GM12874 (cell line): Measurements from ENCODE around the gene NEK6.

ENCODE experiments used
- CTCF ChIP-seq: IDR thresholded peaks from 2 replicates; pipeline ENCODE4 v1.5.1; 2011; ENCODE audit warnings: low read depth, mild to moderate bottlenecking, control low read depth, low read length, moderate library complexity; ENCODE audit not compliant: insufficient read depth

Gene NEK6

GRCh38 chr9:124251605-124252378 lies 6.0 kb upstream of the NEK6 start:
- no peak for TF ChIP-seq CTCF

GRCh38 chr9:124254261-124254682 lies 3.5 kb upstream of the NEK6 start:
- no peak for TF ChIP-seq CTCF

GRCh38 chr9:124255222-124255621 lies 2.5 kb upstream of the NEK6 start:
- TF ChIP-seq CTCF, result no peak

- TF ChIP-seq CTCF, result no peak
Observed at GRCh38 chr9:124256517-124257069, 1.2 kb upstream of the NEK6 start.

- no peak for TF ChIP-seq CTCF
Observed at GRCh38 chr9:124257070-124257843, 492 bp upstream of the NEK6 start.

- no peak for TF ChIP-seq CTCF
Observed at GRCh38 chr9:124258607-124259157, 933 bp downstream of the NEK6 start.

- no peak for TF ChIP-seq CTCF
Observed at GRCh38 chr9:124259158-124259808, 1.5 kb downstream of the NEK6 start.
